Lung (tissue), 12 donors: ENCODE results near the gene MSANTD7. TPM values are rescaled to one million over a fixed set of nuclear protein-coding genes. Genes with fewer than 3 reads are reported as not detected.

Experiments used
- ATAC-seq: fragments of 200-7000 bp; cut with Tn5 transposase; one replicate; pipeline ENCODE4 v1.9.1; 2020; ENCODE audit warnings: moderate number of reproducible peaks; ENCODE audit not compliant: insufficient read depth, low FRiP score
- DNase-seq, 3 donors: peaks; one replicate each; pipeline ENCODE4 v3.0.0-alpha.2; 2013 to 2017
- H3K27ac ChIP-seq, 2 donors: one replicate each; pipeline ENCODE4 v1.5.1; 2013; ENCODE audit warnings: mild to moderate bottlenecking in 2 of 2, moderate library complexity in 2 of 2, control low read depth in 1 of 2, inconsistent platforms in 1 of 2, low read depth in 1 of 2, low read length in 1 of 2
- H3K27me3 ChIP-seq, 3 donors: one replicate each; pipeline ENCODE4 v1.5.1; 2013; ENCODE audit warnings: low read length in 2 of 3; ENCODE audit not compliant: control insufficient read depth in 3 of 3, insufficient read depth in 3 of 3
- H3K36me3 ChIP-seq, 4 donors: one replicate each; pipeline ENCODE4 v1.5.1; 2013; ENCODE audit warnings: low read length in 4 of 4, mild to moderate bottlenecking in 1 of 4, moderate library complexity in 1 of 4; ENCODE audit not compliant: control insufficient read depth in 4 of 4, insufficient read depth in 4 of 4
- H3K4me1 ChIP-seq, 5 donors: one replicate each; pipeline ENCODE4 v1.5.1; 2013; ENCODE audit warnings: low read length in 5 of 5, mild to moderate bottlenecking in 2 of 5, moderate library complexity in 1 of 5; ENCODE audit not compliant: control insufficient read depth in 5 of 5, insufficient read depth in 5 of 5
- H3K4me3 ChIP-seq: one replicate; pipeline ENCODE4 v1.5.1; 2013; ENCODE audit warnings: mild to moderate bottlenecking, control low read depth, moderate library complexity
- H3K9ac ChIP-seq, 2 donors: one replicate each; pipeline ENCODE4 v1.5.1; 2013; ENCODE audit warnings: low read length in 2 of 2, control low read depth in 1 of 2; ENCODE audit not compliant: insufficient read depth in 1 of 2
- H3K9me3 ChIP-seq, 4 donors: one replicate each; pipeline ENCODE4 v1.5.1; 2013; ENCODE audit warnings: low read length in 3 of 4, mild to moderate bottlenecking in 1 of 4, moderate library complexity in 1 of 4; ENCODE audit not compliant: control insufficient read depth in 4 of 4, insufficient read depth in 3 of 4
- CTCF ChIP-seq: IDR thresholded peaks from 2 replicates; pipeline ENCODE4 v1.5.1; 2012; ENCODE audit warnings: mild to moderate bottlenecking; ENCODE audit errors: control extremely low read depth, extremely low read depth
- WGBS, 2 donors: extraction: QIAGEN DNeasy Blood & Tissue Kit; methylation state at CpG; one replicate each; pipeline ENCODE4 v1.1.7; 2013; 5-methylcytosine and 5-hydroxymethylcytosine counted together
- polyA plus RNA-seq, 2 donors: library from polyadenylated mRNA; stranded (reverse); fragments of 200-250 nt; gene quantifications; one replicate each; pipeline ENCODE4 v1.2.1, GENCODE V29; 2013
- total RNA-seq, 2 donors: library from RNA; depleted of rRNA in 1 of 2; stranded (reverse); fragments of >200 nt in 1 of 2; gene quantifications; one replicate each; pipeline ENCODE4 v1.2.1, GENCODE V29; 2014 to 2021
- donor health status: control.
- donor health status: control.
- donor health status: Bipolar disorder and iron deficiency.
- donor health status: healthy.
- donor health status: DM: yes; HTN: yes; CAD: no.

MSANTD7 gene
- total and polyA plus RNA-seq, 4 donors = 2.2 to 17.2 (median 7.1) TPM

GRCh38 chr10:14838582-14839304 lies 637 bp downstream of the MSANTD7 start:
- H3K36me3 ChIP-seq = peaks cover 6 to 30% (median 24%) of the 10 kb centered on the region in 4 donors
- H3K9ac ChIP-seq = peak overlapping the region; percentile 87 to 90
- ATAC-seq (no peak), DNase-seq (peak; percentile 50 to 77 (median 68))
- peak overlapping the region; percentile 96 to 97 for H3K27ac ChIP-seq
- WGBS, 2 donors = 0 to 1% methylated on average over 45 to 60 of the region's 60 CpGs
- no peak for TF ChIP-seq CTCF
- H3K4me1 ChIP-seq = peaks cover 2 to 16% (median 5%) of the 10 kb centered on the region in 5 donors
- H3K27me3 ChIP-seq = no peaks in the 10 kb centered on the region
- peak overlapping the region; percentile 82 for H3K4me3 ChIP-seq
- no peaks in the 10 kb centered on the region for H3K9me3 ChIP-seq

GRCh38 chr10:14839305-14839695 lies 1.2 kb downstream of the MSANTD7 start:
- TF ChIP-seq CTCF = no peak
- peak overlapping the region; percentile 87 to 90 for H3K9ac ChIP-seq
- ATAC-seq (no peak), DNase-seq (peak in 2 of 3 donors; percentile 16 to 17)
- 14 to 15% methylated on average over 14 of the region's 14 CpGs for WGBS, 2 donors
- H3K27ac ChIP-seq = peak overlapping the region in 1 of 2 donors; percentile 97
- peaks cover 12 to 34% (median 26%) of the 10 kb centered on the region in 4 donors for H3K36me3 ChIP-seq
- H3K27me3 ChIP-seq = no peaks in the 10 kb centered on the region
- H3K4me3 ChIP-seq = peak overlapping the region; percentile 82
- no peaks in the 10 kb centered on the region for H3K9me3 ChIP-seq
- peaks cover 2 to 16% (median 5%) of the 10 kb centered on the region in 5 donors for H3K4me1 ChIP-seq

GRCh38 chr10:14840178-14840577 lies 2.1 kb downstream of the MSANTD7 start:
- H3K36me3 ChIP-seq = peaks cover 15 to 34% (median 26%) of the 10 kb centered on the region in 4 donors
- no peak for ATAC-seq

More at GRCh38 chr10:14840178-14840577, 2.1 kb downstream of the MSANTD7 start:
- no peak for DNase-seq
- H3K9me3 ChIP-seq = no peaks in the 10 kb centered on the region
- peaks cover 2 to 16% (median 5%) of the 10 kb centered on the region in 5 donors for H3K4me1 ChIP-seq
- TF ChIP-seq CTCF = no peak
- H3K9ac ChIP-seq = no peak overlapping the region
- no peaks in the 10 kb centered on the region for H3K27me3 ChIP-seq
- no peak overlapping the region for H3K27ac ChIP-seq
- WGBS, 2 donors = 95 to 97% methylated on average over 2 of the region's 2 CpGs
- no peak overlapping the region for H3K4me3 ChIP-seq
